MV-4-11 (cell line): Measurements from ENCODE around the gene GPS2.

ENCODE experiments used
- DNase-seq: peaks from one replicate; lab custom pipeline; 2025; lab: John Stamatoyannopoulos, UW

Gene GPS2

GRCh38 chr17:7293159-7293558, 22.0 kb downstream of the GPS2 start:
- peak; percentile 56 for DNase-seq

DNA sequence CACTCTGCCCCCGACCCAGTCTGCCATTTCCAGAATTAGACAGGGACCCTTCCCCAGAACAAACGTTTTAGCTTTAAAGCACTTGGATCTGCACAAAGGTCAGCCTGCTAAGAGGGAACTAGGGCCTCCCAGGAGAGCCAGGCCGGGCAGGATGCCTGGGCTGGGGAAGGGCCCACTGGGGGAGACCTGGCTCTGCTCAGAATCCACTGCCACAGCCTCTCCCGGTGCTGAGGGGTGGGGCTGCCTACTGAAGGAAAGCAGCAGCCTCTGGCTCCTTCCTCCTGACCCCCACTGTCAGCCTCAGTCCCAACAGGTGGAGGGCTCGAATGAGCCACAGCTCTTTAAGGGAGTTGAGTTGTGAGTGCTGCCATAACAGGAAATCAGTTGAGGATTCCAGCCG, 22.4 kb downstream of the GPS2 start:
- no peak for DNase-seq

- DNase-seq, result no peak
These were observed 23.0 kb downstream of the GPS2 start for GRCh38 chr17:7292194-7292593.

GRCh38 chr17:7290685-7291084, 24.5 kb downstream of the GPS2 start:
- no peak for DNase-seq

GRCh38 chr17:7290166-7290565, 25.0 kb downstream of the GPS2 start:
- no peak for DNase-seq

GRCh38 chr17:7289256-7290032, 25.7 kb downstream of the GPS2 start:
- DNase-seq, result no peak

DNA sequence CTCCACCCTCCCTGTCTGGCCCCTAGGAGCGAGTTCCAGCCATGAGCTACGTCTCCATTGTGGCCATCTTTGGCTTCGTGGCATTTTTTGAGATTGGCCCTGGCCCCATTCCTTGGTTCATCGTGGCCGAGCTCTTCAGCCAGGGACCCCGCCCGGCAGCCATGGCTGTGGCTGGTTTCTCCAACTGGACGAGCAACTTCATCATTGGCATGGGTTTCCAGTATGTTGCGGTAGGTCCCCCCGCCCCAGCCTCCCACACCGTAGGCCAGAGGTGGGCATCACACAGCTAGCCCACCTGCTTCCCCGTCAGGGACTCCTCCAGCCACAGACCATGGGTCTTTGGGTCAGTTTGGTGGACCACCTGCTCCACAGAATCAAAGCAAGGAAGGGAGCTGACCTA, 29.5 kb downstream of the GPS2 start:
- DNase-seq, result no peak

GRCh38 chr17:7284911-7285310, 30.2 kb downstream of the GPS2 start:
- no peak for DNase-seq

DNA sequence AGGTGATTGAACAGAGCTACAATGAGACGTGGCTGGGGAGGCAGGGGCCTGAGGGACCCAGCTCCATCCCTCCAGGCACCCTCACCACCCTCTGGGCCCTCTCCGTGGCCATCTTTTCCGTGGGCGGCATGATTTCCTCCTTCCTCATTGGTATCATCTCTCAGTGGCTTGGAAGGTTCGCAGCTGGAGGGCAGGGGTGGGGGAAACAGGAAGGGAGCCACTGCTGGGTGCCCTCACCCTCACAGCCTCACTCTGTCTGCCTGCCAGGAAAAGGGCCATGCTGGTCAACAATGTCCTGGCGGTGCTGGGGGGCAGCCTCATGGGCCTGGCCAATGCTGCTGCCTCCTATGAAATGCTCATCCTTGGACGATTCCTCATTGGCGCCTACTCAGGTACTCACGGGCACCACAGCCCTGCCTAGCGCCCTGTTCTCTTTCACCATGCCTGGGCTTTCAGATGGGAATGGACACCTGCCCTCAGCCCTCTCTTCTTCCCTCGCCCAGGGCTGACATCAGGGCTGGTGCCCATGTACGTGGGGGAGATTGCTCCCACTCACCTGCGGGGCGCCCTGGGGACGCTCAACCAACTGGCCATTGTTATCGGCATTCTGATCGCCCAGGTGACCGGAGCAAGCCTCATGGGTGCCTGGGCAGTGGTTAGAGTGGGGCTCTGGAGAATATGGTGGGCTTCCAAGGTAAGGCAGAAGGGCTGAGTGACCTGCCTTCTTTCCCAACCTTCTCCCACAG, 31.5 kb downstream of the GPS2 start:
- DNase-seq, result no peak

DNA sequence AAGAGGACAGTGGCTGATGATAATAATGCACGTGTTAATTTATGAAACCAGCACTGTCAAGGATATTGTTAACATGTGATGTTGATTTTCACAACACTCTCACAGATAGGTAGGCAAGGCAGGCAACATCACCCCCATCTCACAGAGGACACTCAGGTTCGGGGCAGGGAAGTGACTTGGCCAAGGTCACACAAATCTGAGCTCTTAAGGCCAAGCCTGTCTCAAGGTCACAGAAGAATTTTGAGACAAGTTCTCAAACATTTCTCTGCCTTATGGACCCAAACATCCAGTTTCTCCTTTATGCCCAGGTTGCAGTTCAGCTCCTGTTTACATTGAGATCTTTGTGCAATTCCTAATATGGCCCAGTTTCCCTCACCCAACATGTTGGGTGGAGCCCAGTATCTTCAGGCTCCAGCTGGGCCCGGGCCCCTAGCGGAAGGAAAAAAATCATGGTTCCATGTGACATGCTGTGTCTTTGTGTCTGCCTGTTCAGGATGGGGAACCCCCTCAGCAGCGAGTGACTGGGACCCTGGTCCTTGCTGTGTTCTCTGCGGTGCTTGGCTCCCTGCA, 32.3 kb downstream of the GPS2 start:
- no peak for DNase-seq

- no peak for DNase-seq
These were observed 33.0 kb downstream of the GPS2 start for GRCh38 chr17:7281953-7282751.

DNA sequence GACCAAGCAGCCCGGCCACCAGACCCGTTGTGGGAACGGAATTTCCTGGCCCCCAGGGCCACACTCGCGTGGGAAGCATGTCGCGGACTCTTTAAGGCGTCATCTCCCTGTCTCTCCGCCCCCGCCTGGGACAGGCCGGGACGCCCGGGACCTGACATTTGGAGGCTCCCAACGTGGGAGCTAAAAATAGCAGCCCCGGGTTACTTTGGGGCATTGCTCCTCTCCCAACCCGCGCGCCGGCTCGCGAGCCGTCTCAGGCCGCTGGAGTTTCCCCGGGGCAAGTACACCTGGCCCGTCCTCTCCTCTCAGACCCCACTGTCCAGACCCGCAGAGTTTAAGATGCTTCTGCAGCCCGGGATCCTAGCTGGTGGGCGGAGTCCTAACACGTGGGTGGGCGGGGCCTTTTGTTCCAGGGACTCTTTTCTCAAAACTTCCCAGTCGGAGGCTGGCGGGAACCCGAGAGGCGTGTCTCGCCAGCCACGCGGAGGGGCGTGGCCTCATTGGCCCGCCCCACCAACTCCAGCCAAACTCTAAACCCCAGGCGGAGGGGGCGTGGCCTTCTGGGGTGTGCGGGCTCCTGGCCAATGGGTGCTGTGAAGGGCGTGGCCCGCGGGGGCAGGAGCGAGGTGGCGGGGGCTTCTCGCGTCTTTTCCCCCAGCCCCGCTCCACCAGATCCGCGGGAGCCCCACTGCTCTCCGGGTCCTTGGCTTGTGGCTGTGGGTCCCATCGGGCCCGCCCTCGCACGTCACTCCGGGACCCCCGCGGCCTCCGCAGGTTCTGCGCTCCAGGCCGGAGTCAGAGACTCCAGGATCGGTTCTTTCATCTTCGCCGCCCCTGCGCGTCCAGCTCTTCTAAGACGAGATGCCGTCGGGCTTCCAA, 33.8 kb downstream of the GPS2 start, which contains the start of gene SLC2A4:
Gene SLC2A4, plus strand, starts transcription at position 645 of the 879 bp plus-strand sequence. Its CDS starts 217 bp downstream, at position 862.
- peak; percentile 95 for DNase-seq

DNA sequence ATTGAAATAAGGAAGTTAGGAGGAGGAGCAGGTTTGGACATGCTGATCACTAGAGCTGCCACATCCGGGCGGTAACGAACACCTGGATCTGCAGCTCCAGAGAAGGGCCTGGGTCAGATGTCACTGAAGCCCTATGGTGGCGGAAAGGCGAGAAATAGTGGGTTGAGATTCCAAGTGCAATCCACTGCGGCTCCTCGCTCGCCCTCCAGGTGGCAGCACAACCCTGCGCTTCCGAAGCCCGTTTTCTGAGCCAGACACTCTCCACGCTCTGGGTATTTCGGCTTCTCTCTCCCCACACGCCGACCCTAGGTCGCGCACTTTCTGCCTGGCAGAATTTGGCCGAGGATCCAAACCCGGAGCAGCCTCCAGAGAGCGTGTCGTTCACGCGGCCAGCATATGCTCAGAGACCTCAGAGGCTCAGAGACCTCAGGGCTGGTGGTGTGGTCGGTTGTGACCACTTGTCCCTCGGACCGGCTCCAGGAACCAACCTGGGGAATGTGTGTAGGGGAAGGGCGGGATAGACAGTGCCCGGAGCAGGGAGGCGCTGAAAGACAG, 34.6 kb downstream of the GPS2 start:
- peak; percentile 80 for DNase-seq

DNA sequence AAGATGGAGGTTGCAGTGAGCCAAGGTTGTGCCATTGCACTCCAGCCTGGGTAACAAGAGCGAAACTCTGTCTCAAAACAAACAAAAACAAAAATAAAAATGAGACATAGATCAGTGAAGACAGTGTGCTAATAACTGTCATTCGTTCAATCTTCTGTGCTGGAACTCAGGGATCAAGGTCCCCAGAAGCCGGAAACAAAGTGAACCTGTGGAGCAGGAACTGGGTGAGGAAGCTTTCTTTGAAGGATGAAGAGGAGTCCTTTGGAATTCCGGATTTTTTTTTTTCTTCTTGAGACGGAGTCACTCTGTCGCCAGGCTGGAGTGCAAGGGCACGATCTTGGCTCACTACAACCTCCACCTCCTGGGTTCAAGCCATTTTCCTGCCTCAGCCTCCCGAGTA, 35.7 kb downstream of the GPS2 start:
- DNase-seq, result no peak

DNA sequence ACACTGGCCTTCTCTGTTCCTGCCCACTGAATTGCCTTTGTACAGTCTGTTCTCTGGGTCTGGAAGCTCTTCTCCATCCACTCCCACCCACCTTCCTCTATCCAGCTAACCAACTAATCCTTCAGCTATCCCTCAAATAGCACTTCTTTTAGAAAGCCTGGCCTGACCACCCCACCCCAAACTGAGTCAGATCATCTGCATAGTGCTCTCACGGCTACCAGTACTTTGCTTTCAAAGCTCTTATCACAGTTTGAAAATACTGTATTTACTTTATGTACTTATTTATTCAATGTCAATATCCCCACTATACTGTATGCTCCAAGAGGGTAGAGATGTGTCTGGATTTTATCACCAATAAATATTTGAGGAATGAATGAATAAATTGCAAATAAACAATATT, 48.4 kb downstream of the GPS2 start:
- no peak for DNase-seq

- DNase-seq, result no peak
These were observed 51.4 kb downstream of the GPS2 start for GRCh38 chr17:7263801-7264078.

DNA sequence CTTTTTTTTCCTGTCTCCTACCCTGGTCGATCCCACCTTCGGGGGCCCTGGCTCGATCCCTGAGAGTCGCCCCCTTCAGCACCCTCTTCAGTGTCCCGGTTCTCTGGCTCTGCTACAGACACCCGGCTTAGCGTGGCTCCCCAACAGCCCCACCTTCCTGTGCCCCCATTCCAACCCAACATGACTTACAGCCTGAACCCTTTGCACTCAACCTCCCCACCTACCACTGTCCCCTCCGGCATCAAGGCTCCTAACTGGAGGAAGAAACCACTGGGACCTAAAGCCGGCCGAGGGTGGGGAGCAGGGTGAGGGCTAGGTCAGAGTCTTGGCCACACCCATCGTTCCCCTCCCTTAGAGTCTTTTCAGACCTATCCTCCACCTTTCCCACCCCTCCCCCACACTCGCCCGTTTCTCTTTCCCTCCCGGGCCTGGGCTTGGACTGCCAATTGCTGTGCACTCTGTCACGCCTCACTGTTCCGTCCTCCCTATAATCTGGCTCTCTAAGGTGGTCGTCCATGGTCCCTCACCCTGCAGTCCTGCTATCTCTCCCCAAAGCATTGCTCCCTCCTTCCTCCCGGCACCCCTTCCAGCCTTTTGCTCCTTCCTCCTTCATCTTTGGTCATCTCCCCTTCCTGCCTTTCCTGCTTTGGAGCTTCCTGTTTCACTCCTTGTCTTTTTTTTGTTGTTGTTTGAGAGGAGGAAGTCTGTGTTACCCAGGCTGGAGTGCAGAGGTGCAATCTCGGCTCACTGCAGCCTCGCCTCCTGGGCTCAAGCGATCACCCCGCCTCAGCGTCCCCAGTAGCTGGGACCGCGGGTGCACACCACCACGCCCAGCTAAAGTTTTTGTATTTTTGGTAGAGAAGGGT, 52.0 kb downstream of the GPS2 start:
- peak; percentile 42 for DNase-seq
